ENCODE results near the gene ZNF579.

Gene ZNF579

GRCh38 chr19:55605207-55605636 lies 24.6 kb upstream of the ZNF579 start:
- peak; percentile 85 for ATAC-seq
- TF ChIP-seq ISL1 (CRISPR knock-in tag; IDR thresholded peaks at IDR 0.05) (no peak), OSR1 (CRISPR knock-in tag; IDR thresholded peaks at IDR 0.05) (no peak), GLIS3 (CRISPR knock-in tag; IDR thresholded peaks at IDR 0.05) (no peak), ZFP3 (CRISPR knock-in tag; IDR thresholded peaks at IDR 0.05) (no peak), RARB (CRISPR knock-in tag; IDR thresholded peaks at IDR 0.05) (no peak), ESRRG (CRISPR knock-in tag; IDR thresholded peaks at IDR 0.05) (no peak), ZNF70 (CRISPR knock-in tag; IDR thresholded peaks at IDR 0.05) (no peak), BACH2 (CRISPR knock-in tag; IDR thresholded peaks at IDR 0.05; ENCODE audit: borderline replicate concordance) (no peak), TOX (CRISPR knock-in tag; IDR thresholded peaks at IDR 0.05; ENCODE audit: borderline replicate concordance) (no peak), CSDC2 (CRISPR knock-in tag; IDR thresholded peaks at IDR 0.05) (no peak), TSHZ2 (CRISPR knock-in tag; IDR thresholded peaks at IDR 0.05) (no peak), CREB5 (CRISPR knock-in tag; IDR thresholded peaks at IDR 0.05; ENCODE audit: low read depth) (no peak), ZC3H10 (CRISPR knock-in tag; IDR thresholded peaks at IDR 0.05) (no peak), PPARA (CRISPR knock-in tag; IDR thresholded peaks at IDR 0.05; ENCODE audit: borderline replicate concordance) (no peak), ARNTL (CRISPR knock-in tag; IDR thresholded peaks at IDR 0.05; ENCODE audit: borderline replicate concordance, low read depth) (no peak), TCF4 (CRISPR knock-in tag; IDR thresholded peaks at IDR 0.05; ENCODE audit: borderline replicate concordance) (no peak), ZNF565 (CRISPR knock-in tag; conservative IDR thresholded peaks at IDR 0.05; ENCODE audit: low read depth) (no peak), SNAI2 (CRISPR knock-in tag; IDR thresholded peaks at IDR 0.05) (no peak)
- TF ChIP-seq, protein P1, sequence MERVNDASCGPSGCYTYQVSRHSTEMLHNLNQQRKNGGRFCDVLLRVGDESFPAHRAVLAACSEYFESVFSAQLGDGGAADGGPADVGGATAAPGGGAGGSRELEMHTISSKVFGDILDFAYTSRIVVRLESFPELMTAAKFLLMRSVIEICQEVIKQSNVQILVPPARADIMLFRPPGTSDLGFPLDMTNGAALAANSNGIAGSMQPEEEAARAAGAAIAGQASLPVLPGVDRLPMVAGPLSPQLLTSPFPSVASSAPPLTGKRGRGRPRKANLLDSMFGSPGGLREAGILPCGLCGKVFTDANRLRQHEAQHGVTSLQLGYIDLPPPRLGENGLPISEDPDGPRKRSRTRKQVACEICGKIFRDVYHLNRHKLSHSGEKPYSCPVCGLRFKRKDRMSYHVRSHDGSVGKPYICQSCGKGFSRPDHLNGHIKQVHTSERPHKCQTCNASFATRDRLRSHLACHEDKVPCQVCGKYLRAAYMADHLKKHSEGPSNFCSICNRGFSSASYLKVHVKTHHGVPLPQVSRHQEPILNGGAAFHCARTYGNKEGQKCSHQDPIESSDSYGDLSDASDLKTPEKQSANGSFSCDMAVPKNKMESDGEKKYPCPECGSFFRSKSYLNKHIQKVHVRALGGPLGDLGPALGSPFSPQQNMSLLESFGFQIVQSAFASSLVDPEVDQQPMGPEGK (CRISPR knock-in tag; IDR thresholded peaks at IDR 0.05; ENCODE audit: borderline replicate concordance) = no peak

DNA sequence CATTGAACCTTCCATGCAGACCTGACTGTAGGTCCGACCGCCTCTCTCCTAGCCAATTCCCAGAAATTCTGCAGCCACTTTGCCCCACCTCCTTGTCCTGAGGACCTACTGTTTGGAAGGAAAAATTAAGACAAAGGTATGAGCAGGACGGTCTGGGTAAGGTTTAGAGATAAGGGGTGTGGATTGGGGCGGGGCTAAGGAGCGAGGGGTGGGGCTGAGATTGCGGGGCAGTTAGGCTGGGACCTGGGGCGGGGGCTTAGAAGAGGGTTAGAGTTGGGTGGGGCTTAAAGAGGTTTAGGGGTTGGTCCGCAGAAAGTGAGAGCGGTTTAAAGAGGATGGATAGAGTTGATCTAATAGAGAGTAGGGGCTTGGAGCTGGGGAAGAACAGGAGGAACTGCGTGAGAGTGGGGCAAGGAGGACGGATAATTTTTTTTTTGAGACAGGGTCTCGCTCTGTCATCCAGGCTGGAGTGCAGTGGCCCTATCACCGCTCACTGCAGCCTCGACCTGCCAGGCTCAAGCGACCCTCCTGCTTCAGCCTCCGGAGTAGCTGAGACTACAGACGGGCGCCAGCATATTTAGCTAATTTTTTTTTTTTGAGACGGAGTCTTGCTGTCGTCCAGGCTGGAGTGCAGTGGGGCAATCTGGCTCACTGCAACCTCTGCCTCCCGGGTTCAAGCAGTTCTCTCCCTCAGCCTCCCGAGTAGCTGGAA lies 23.1 kb upstream of the ZNF579 start:
- no peak for ATAC-seq
- TF ChIP-seq GLIS3 (CRISPR knock-in tag; IDR thresholded peaks at IDR 0.05) (no peak), TCF4 (CRISPR knock-in tag; IDR thresholded peaks at IDR 0.05; ENCODE audit: borderline replicate concordance) (no peak), TSHZ2 (CRISPR knock-in tag; IDR thresholded peaks at IDR 0.05) (no peak), ZFP30 (CRISPR knock-in tag; IDR thresholded peaks at IDR 0.05) (no peak), POU6F1 (CRISPR knock-in tag; IDR thresholded peaks at IDR 0.05; ENCODE audit: borderline replicate concordance, low read depth) (no peak), ZFP3 (CRISPR knock-in tag; IDR thresholded peaks at IDR 0.05) (no peak), ZNF8 (CRISPR knock-in tag; IDR thresholded peaks at IDR 0.05) (no peak), CSDC2 (CRISPR knock-in tag; IDR thresholded peaks at IDR 0.05) (no peak), ZNF565 (CRISPR knock-in tag; conservative IDR thresholded peaks at IDR 0.05; ENCODE audit: low read depth) (no peak), CSRNP3 (CRISPR knock-in tag; IDR thresholded peaks at IDR 0.05) (no peak), ARNTL (CRISPR knock-in tag; IDR thresholded peaks at IDR 0.05; ENCODE audit: borderline replicate concordance, low read depth) (no peak), OSR1 (CRISPR knock-in tag; IDR thresholded peaks at IDR 0.05) (no peak), TOX (CRISPR knock-in tag; IDR thresholded peaks at IDR 0.05; ENCODE audit: borderline replicate concordance) (no peak), ZNF70 (CRISPR knock-in tag; IDR thresholded peaks at IDR 0.05) (no peak), ISL1 (CRISPR knock-in tag; IDR thresholded peaks at IDR 0.05) (no peak), SNAI2 (CRISPR knock-in tag; IDR thresholded peaks at IDR 0.05) (no peak)
- TF ChIP-seq, protein P1 (CRISPR knock-in tag; IDR thresholded peaks at IDR 0.05; ENCODE audit: borderline replicate concordance) = no peak

All from SK-N-SH treated with all-trans-retinoic acid at 6 μM for 48 hours (cell line).